ENCODE measurements around the gene SSRP1. TPM values are rescaled to one million over a fixed set of nuclear protein-coding genes. Genes with fewer than 3 reads are reported as not detected.

The SSRP1 gene
- total and polyA plus RNA-seq, 7 donors, result 30.5 to 91.3 (median 54.6) TPM

- no peaks in the 10 kb centered on the region for H3K27me3 ChIP-seq
- DNase-seq, result peak; percentile 73
- peaks cover 0 to 59% (median 51%) of the 10 kb centered on the region in 4 donors for H3K4me1 ChIP-seq
- no peak overlapping the region for H3K4me3 ChIP-seq
- H3K9me3 ChIP-seq, result no peaks in the 10 kb centered on the region
- WGBS, 2 donors, result 59 to 81% methylated on average over 26 of the region's 26 CpGs
- peaks cover 38 to 69% (median 40%) of the 10 kb centered on the region in 4 donors for H3K36me3 ChIP-seq
- TF ChIP-seq EP300 (IDR thresholded peaks at IDR 0.05), result no peak
- no peak for TF ChIP-seq POLR2A (IDR thresholded peaks at IDR 0.05)
- TF ChIP-seq POLR2AphosphoS5 (IDR thresholded peaks at IDR 0.05), result no peak
- no peak for TF ChIP-seq CTCF (IDR thresholded peaks at IDR 0.05)
- intact Hi-C loops (cut with DNase I), result no loop called here
- H3K27ac ChIP-seq, result peak overlapping the region in 3 of 4 donors; percentile 17 to 91 (median 90)
Observed at GRCh38 chr11:57313071-57313787, 22.5 kb downstream of the SSRP1 start.

GRCh38 chr11:57312511-57313021, 23.1 kb downstream of the SSRP1 start:
- WGBS, 2 donors, result 83 to 91% methylated on average over 10 of the region's 10 CpGs
- H3K4me3 ChIP-seq, result no peak overlapping the region
- H3K9me3 ChIP-seq, result no peaks in the 10 kb centered on the region
- DNase-seq, result peak; percentile 76
- TF ChIP-seq POLR2AphosphoS5 (IDR thresholded peaks at IDR 0.05) (no peak), EP300 (IDR thresholded peaks at IDR 0.05) (no peak), CTCF (IDR thresholded peaks at IDR 0.05) (no peak), POLR2A (IDR thresholded peaks at IDR 0.05) (no peak)
- H3K27me3 ChIP-seq, result no peaks in the 10 kb centered on the region
- H3K4me1 ChIP-seq, result peaks cover 0 to 52% (median 48%) of the 10 kb centered on the region in 4 donors
- H3K36me3 ChIP-seq, result peaks cover 33 to 65% (median 38%) of the 10 kb centered on the region in 4 donors
- peak overlapping the region; percentile 72 to 91 (median 87) for H3K27ac ChIP-seq
- intact Hi-C loops (cut with DNase I), result no loop called here

GRCh38 chr11:57311109-57311936, 24.4 kb downstream of the SSRP1 start:
- Histone ChIP-seq H3K27me3 (no peaks in the 10 kb centered on the region), H3K4me1 (peaks cover 0 to 53% (median 44%) of the 10 kb centered on the region in 4 donors), H3K27ac (peak overlapping the region; percentile 72 to 91 (median 87)), H3K4me3 (peak overlapping the region; percentile 37 to 53 (median 44)), H3K36me3 (peaks cover 20 to 53% (median 26%) of the 10 kb centered on the region in 4 donors), H3K9me3 (no peaks in the 10 kb centered on the region)
- WGBS, 2 donors, result 1 to 4% methylated on average over 31 of the region's 31 CpGs
- no peak for TF ChIP-seq POLR2A (IDR thresholded peaks at IDR 0.05)
- TF ChIP-seq POLR2AphosphoS5 (IDR thresholded peaks at IDR 0.05), result peak; percentile 62 to 80 (median 66)
- DNase-seq, result peak; percentile 98
- intact Hi-C loops (cut with DNase I), result no loop called here

GRCh38 chr11:57310630-57311086, 25.0 kb downstream of the SSRP1 start:
- Histone ChIP-seq H3K27ac (peak overlapping the region; percentile 72 to 91 (median 87)), H3K9me3 (no peaks in the 10 kb centered on the region), H3K36me3 (peaks cover 20 to 46% (median 25%) of the 10 kb centered on the region in 4 donors), H3K27me3 (no peaks in the 10 kb centered on the region), H3K4me3 (peak overlapping the region; percentile 37 to 53 (median 44)), H3K4me1 (peaks cover 0 to 53% (median 45%) of the 10 kb centered on the region in 4 donors)
- no peak for DNase-seq
- intact Hi-C loops (cut with DNase I), result no loop called here
- TF ChIP-seq EP300 (IDR thresholded peaks at IDR 0.05), result no peak
- TF ChIP-seq POLR2A (IDR thresholded peaks at IDR 0.05), result no peak
- TF ChIP-seq POLR2AphosphoS5 (IDR thresholded peaks at IDR 0.05), result peak in 3 of 4 donors; percentile 21 to 43 (median 31)
- 12 to 59% methylated on average over 6 of the region's 6 CpGs for WGBS, 2 donors

- no peak overlapping the region for H3K4me3 ChIP-seq
Observed at GRCh38 chr11:57310091-57310490, 25.6 kb downstream of the SSRP1 start.

More at GRCh38 chr11:57310091-57310490, 25.6 kb downstream of the SSRP1 start:
- Histone ChIP-seq H3K27ac (peak overlapping the region; percentile 72 to 91 (median 87)), H3K36me3 (peaks cover 20 to 40% (median 22%) of the 10 kb centered on the region in 4 donors), H3K27me3 (no peaks in the 10 kb centered on the region), H3K9me3 (no peaks in the 10 kb centered on the region), H3K4me1 (peaks cover 0 to 53% (median 44%) of the 10 kb centered on the region in 4 donors)
- intact Hi-C loops (cut with DNase I), result no loop called here
- no peak for DNase-seq
- TF ChIP-seq EP300 (IDR thresholded peaks at IDR 0.05) (no peak), CTCF (IDR thresholded peaks at IDR 0.05) (no peak), POLR2AphosphoS5 (IDR thresholded peaks at IDR 0.05) (no peak)
- WGBS, 2 donors, result 78 to 87% methylated on average over 6 of the region's 6 CpGs
